ENCODE measurements around the gene SDS.

SDS gene

GRCh38 chr12:113422030-113422885 is 18.6 kb upstream of the SDS start, which contains the start of gene SDSL:
Gene SDSL (plus strand): TSS chr12:113422380. CDS start chr12:113427983, 5,603 bp downstream.
- Histone ChIP-seq H3K9ac (ENCODE audit: low read length) (peak within 1 kb of the TSS; percentile 88), H3K79me2 (ENCODE audit: low read length) (no peaks in the 10 kb centered on the region; the same call in none of the 2 replicates), H3K36me3 (replicated peaks; ENCODE audit: insufficient read depth, low read length) (no peaks in the 10 kb centered on the region), H3K9me2 (replicated peaks; ENCODE audit: insufficient read depth, low read length) (no peaks in the 10 kb centered on the region), H4K20me1 (ENCODE audit: insufficient read depth, low read length) (no peaks in the 10 kb centered on the region), H3K27me3 (replicated peaks; ENCODE audit: insufficient read depth, low read length) (no peaks in the 10 kb centered on the region), H3K4me1 (ENCODE audit: low read length) (no peaks in the 10 kb centered on the region), H3K27ac (ENCODE audit: low read length) (peak within 1 kb of the TSS; percentile 80; the same call in 1 of the 2 replicates), H3K4me2 (ENCODE audit: low read depth, low read length) (peak within 1 kb of the TSS; percentile 63), H3K4me3 (ENCODE audit: low read length) (peak within 1 kb of the TSS; percentile 73), H3F3A (ENCODE audit: insufficient read depth, low read length) (peaks cover 6% of the 10 kb centered on the region; the same call in 1 of the 2 replicates), H2AFZ (ENCODE audit: low read length) (peak within 1 kb of the TSS; percentile 72), H3K9me3 (replicated peaks; ENCODE audit: insufficient read depth, low read length) (no peaks in the 10 kb centered on the region)
- TF ChIP-seq EZH2 (optimal IDR thresholded peaks at IDR 0.05; ENCODE audit: low read depth, low read length) (no peak), EZH2phosphoT487 (IDR thresholded peaks at IDR 0.05; ENCODE audit: low read length) (no peak), CTCF (IDR thresholded peaks at IDR 0.05; ENCODE audit: low read length) (no peak)
- DNase-seq: peak; percentile 64

GRCh38 chr12:113420996-113421595 is 17.4 kb upstream of the SDS start:
- Histone ChIP-seq H3K27ac (ENCODE audit: low read length) (no peak overlapping the region), H3K36me3 (replicated peaks; ENCODE audit: insufficient read depth, low read length) (no peaks in the 10 kb centered on the region), H3K4me2 (ENCODE audit: low read depth, low read length) (no peak overlapping the region), H4K20me1 (ENCODE audit: insufficient read depth, low read length) (no peaks in the 10 kb centered on the region), H3K9me3 (replicated peaks; ENCODE audit: insufficient read depth, low read length) (no peaks in the 10 kb centered on the region), H3K9ac (ENCODE audit: low read length) (no peak overlapping the region), H3K4me1 (ENCODE audit: low read length) (no peaks in the 10 kb centered on the region), H3K4me3 (ENCODE audit: low read length) (no peak overlapping the region), H3K9me2 (replicated peaks; ENCODE audit: insufficient read depth, low read length) (no peaks in the 10 kb centered on the region), H3K79me2 (ENCODE audit: low read length) (no peaks in the 10 kb centered on the region; the same call in none of the 2 replicates), H3K27me3 (replicated peaks; ENCODE audit: insufficient read depth, low read length) (no peaks in the 10 kb centered on the region), H2AFZ (ENCODE audit: low read length) (no peak overlapping the region), H3F3A (ENCODE audit: insufficient read depth, low read length) (peaks cover 6% of the 10 kb centered on the region; the same call in 1 of the 2 replicates)
- TF ChIP-seq CTCF (IDR thresholded peaks at IDR 0.05; ENCODE audit: low read length): no peak
- TF ChIP-seq EZH2phosphoT487 (IDR thresholded peaks at IDR 0.05; ENCODE audit: low read length): no peak
- no peak for TF ChIP-seq EZH2 (optimal IDR thresholded peaks at IDR 0.05; ENCODE audit: low read depth, low read length)
- DNase-seq: no peak

GRCh38 chr12:113418213-113418879 is 14.7 kb upstream of the SDS start:
- Histone ChIP-seq H3K4me1 (ENCODE audit: low read length) (no peaks in the 10 kb centered on the region), H4K20me1 (ENCODE audit: insufficient read depth, low read length) (no peaks in the 10 kb centered on the region), H3K4me3 (ENCODE audit: low read length) (no peak overlapping the region), H3K4me2 (ENCODE audit: low read depth, low read length) (no peak overlapping the region), H3K36me3 (replicated peaks; ENCODE audit: insufficient read depth, low read length) (no peaks in the 10 kb centered on the region), H2AFZ (ENCODE audit: low read length) (no peak overlapping the region), H3K27me3 (replicated peaks; ENCODE audit: insufficient read depth, low read length) (no peaks in the 10 kb centered on the region), H3K9me2 (replicated peaks; ENCODE audit: insufficient read depth, low read length) (no peaks in the 10 kb centered on the region), H3K79me2 (ENCODE audit: low read length) (no peaks in the 10 kb centered on the region; the same call in none of the 2 replicates), H3K27ac (ENCODE audit: low read length) (no peak overlapping the region), H3K9ac (ENCODE audit: low read length) (no peak overlapping the region), H3F3A (ENCODE audit: insufficient read depth, low read length) (peaks cover 6% of the 10 kb centered on the region; the same call in 1 of the 2 replicates), H3K9me3 (replicated peaks; ENCODE audit: insufficient read depth, low read length) (no peaks in the 10 kb centered on the region)
- DNase-seq: no peak
- TF ChIP-seq CTCF (IDR thresholded peaks at IDR 0.05; ENCODE audit: low read length): no peak
- no peak for TF ChIP-seq EZH2 (optimal IDR thresholded peaks at IDR 0.05; ENCODE audit: low read depth, low read length)
- no peak for TF ChIP-seq EZH2phosphoT487 (IDR thresholded peaks at IDR 0.05; ENCODE audit: low read length)

All from MM.1S (cell line).